Activated T-helper 17 cell treated with anti-CD3 and anti-CD28 coated beads, Interleukin-2, amount 50 U/mL, for 72 hours (primary cell): ENCODE measurements around the gene AMDHD2. TPM values are rescaled to one million over a fixed set of nuclear protein-coding genes. Genes with fewer than 3 reads are reported as not detected.
A peak's percentile ranks its signal among the peaks of the same experiment; 100 is the strongest.
"Not testable (repeated sequence)": the region's sequence is repeated elsewhere in the genome, so short reads cannot be mapped to it uniquely, and the experiment has no call there.

Source experiments
- ATAC-seq: fragments of 150-1000 bp; cut with Tn5 transposase; replicated peaks from 2 replicates; pipeline ENCODE4 v1.10.0; 2021; ENCODE audit warnings: mild to moderate bottlenecking, moderate library complexity
- H3K27ac Mint-ChIP-seq: one replicate; pipeline ENCODE4 v1.8.0; 2022; ENCODE audit warnings: mixed read lengths
- H3K27me3 Mint-ChIP-seq: one replicate; pipeline ENCODE4 v1.8.0; 2022; ENCODE audit warnings: mixed read lengths
- H3K36me3 Mint-ChIP-seq: one replicate; pipeline ENCODE4 v1.8.0; 2022; ENCODE audit warnings: low read depth, mild to moderate bottlenecking, mixed read lengths
- H3K4me1 Mint-ChIP-seq: one replicate; pipeline ENCODE4 v1.8.0; 2022; ENCODE audit warnings: mixed read lengths
- H3K4me3 Mint-ChIP-seq: one replicate; pipeline ENCODE4 v1.8.0; 2022; ENCODE audit warnings: mild to moderate bottlenecking, mixed read lengths
- H3K9me3 Mint-ChIP-seq: one replicate; pipeline ENCODE4 v1.8.0; 2022; ENCODE audit warnings: mixed read lengths
- total RNA-seq, 2 donors: library from RNA; stranded (reverse); gene quantifications; one replicate each; pipeline ENCODE4 v1.2.3, GENCODE V29; 2022

The AMDHD2 gene
- total RNA-seq, 2 donors from 2014 or later, result 39.6 to 54.5 TPM

DNA sequence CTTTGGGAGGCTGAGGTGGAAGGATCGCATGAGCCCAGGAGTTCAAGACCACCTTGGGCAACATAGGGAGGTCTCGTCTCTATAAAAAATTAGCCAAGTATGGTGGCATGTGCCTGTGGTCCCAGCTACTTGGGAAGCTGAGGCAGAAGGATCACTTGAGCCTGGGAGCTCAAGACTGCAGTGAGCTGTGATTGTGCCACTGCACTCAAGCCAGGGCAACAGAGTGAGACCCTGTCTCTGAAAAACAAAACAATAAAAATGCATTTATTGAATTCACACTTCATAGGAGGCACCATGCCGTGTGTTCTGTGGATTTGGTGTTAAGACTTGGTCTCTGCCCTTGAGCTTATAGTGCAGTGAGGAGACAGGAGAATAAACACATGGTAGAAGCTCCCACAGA, 42.8 kb upstream of the AMDHD2 start:
- no peak for ATAC-seq
- no peak overlapping the region for H3K4me3 Mint-ChIP-seq
- peaks cover 17% of the 10 kb centered on the region for H3K4me1 Mint-ChIP-seq
- no peaks in the 10 kb centered on the region for H3K27me3 Mint-ChIP-seq
- H3K9me3 Mint-ChIP-seq, result no peaks in the 10 kb centered on the region
- no peaks in the 10 kb centered on the region for H3K36me3 Mint-ChIP-seq
- no peak overlapping the region for H3K27ac Mint-ChIP-seq

DNA sequence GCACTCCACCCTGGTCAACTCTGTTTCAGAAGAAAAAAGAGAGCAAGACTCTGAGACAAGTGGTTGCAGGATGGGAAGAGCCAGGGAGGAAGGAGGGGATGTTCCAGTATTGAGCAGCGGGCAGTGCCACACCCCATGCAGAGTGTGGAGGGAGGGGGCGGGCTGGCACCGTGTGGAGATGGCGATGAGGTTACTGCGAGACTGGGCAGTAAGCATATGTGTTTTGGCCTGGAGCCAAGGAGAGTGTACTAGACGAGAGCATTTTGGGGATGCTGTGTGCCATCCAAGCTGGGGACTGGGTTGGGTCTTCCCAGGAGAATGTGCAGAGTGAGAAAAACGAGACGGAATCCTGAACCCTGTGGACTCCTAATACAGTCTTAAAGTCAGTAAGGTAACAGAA, 41.9 kb upstream of the AMDHD2 start:
- H3K27ac Mint-ChIP-seq, result no peak overlapping the region
- ATAC-seq, result no peak
- no peak overlapping the region for H3K4me3 Mint-ChIP-seq
- H3K4me1 Mint-ChIP-seq, result peaks cover 17% of the 10 kb centered on the region
- H3K36me3 Mint-ChIP-seq, result no peaks in the 10 kb centered on the region
- no peaks in the 10 kb centered on the region for H3K9me3 Mint-ChIP-seq
- no peaks in the 10 kb centered on the region for H3K27me3 Mint-ChIP-seq

DNA sequence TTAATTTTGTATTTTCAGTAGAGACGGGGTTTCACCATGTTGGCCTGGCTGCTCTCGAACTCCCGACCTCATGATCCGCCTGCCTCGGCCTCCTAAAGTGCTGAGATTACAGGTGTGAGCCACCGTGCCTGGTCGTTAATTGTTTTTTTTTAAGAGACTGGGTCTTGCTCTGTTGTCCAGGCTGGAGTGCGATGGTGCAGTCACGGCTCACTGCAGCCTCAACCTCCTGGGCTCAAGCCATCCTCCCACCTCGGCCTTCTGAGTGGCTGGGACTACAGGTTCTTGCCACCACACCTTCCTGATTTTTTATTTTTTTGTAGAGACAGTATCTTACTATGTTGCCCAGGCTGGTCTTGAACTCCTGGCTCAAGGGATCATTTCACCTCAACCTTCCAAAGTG, 40.2 kb upstream of the AMDHD2 start:
- peaks cover 22% of the 10 kb centered on the region for H3K4me1 Mint-ChIP-seq
- not testable (repeated sequence) for H3K4me3 Mint-ChIP-seq, H3K27me3 Mint-ChIP-seq, H3K27ac Mint-ChIP-seq, ATAC-seq, H3K36me3 Mint-ChIP-seq, H3K9me3 Mint-ChIP-seq

DNA sequence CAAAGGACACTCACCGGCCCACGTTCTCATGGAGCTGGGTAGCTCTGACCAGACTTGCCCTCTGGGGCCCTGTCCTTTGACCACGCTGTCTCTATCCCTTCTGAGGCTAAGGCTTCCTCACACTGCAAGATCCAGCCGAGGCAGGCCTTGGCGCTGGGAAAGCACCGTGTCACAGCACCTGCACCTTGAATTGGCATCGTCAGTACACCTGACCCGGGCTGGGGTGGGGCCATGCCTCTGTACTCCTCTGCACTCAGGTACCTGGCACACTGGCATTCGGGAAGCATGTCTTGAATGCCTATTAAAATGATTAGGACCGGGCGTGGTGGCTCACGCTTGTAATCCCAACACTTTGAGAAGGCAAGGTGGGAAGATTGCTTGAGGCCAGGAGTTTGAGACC, 39.2 kb upstream of the AMDHD2 start:
- Mint-ChIP-seq H3K4me3 (no peak overlapping the region), H3K4me1 (peaks cover 22% of the 10 kb centered on the region), H3K27me3 (no peaks in the 10 kb centered on the region), H3K36me3 (no peaks in the 10 kb centered on the region), H3K9me3 (no peaks in the 10 kb centered on the region), H3K27ac (no peak overlapping the region)
- ATAC-seq, result no peak

DNA sequence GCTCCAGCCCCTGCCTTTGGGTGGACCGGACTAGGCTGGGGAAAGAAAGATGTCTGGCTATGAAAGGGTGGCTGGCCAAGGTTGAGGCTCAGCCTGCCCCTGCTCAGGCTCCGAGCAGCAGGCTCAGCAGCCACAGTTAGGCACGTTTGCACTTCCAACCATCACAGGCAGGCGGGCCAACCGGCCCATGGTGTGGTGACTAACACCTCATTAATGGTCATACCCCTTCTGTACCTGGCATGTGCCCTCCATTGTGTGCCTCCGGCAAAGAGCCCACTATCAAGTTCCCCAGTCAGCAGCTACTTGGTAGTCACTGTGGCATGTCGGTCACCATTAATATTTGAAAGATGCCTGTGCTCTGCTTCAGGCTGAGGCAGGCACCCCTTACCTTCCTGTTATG, 38.5 kb upstream of the AMDHD2 start:
- Mint-ChIP-seq H3K4me1 (peaks cover 16% of the 10 kb centered on the region), H3K4me3 (no peak overlapping the region), H3K27ac (peak overlapping the region; percentile 39), H3K36me3 (no peaks in the 10 kb centered on the region), H3K9me3 (no peaks in the 10 kb centered on the region), H3K27me3 (no peaks in the 10 kb centered on the region)
- no peak for ATAC-seq

DNA sequence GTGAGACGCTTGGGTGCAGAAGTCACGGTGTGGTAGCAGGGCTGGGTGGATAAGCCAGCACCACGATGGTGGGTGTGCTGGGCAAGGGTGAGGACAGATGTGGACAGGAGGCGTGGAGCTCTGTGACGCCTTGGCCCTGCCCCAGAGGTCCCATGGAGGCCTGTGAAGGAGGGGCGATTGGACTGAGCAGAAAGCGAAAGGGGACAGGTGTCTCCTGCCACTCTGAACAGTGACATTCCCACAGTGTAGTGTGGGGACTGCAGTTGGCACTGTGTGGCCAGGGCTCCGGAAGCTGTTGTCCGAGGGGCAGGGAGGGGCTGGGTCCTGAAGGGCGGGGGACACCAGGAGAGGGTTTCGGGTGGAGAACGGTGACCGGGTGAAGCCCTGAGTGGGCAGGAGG, 37.9 kb upstream of the AMDHD2 start:
- no peak for ATAC-seq
- Mint-ChIP-seq H3K9me3 (no peaks in the 10 kb centered on the region), H3K36me3 (no peaks in the 10 kb centered on the region), H3K27me3 (no peaks in the 10 kb centered on the region), H3K4me3 (no peak overlapping the region), H3K27ac (peak overlapping the region; percentile 39), H3K4me1 (peaks cover 19% of the 10 kb centered on the region)

DNA sequence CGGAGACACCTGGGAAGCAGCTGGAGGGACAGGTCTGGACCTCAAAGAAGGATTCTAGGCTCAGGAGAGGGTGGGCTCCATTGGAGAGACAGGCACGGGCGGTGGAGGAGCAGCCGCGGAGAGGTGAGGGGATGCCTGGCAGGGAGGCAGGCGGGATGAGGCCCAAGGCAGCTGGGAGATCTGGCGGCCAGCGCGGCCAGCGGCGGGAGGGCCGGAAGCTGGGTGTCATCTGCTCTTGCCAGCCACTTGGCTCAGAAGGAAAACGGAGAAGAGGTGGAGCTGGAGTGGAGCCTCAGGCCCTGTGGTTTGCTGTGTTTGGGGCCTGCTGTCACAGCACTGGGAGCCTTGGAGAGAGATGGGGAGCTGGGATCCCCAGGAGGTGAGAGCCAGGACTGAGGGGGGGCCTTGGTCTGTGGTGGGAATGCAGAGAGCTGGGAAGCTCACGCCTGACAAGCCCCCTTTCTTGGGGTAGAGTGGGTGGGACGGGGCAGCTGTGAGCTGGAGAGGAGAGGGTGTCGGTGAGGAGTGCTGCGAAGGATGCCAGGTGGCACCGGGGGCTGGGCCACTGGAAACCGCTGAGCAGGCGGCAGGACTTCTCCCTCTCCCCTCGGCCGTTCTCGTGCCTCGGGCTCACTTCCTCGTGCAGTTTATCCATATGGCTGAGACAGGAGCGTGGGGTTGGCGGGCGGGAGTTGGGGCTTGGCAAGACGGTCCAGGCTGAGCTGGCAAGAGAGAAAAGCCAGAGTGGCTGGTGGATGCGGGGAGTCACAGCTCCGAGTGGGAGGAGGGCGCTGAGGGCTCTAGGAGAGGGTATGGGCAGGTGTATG, 37.2 kb upstream of the AMDHD2 start:
- Mint-ChIP-seq H3K36me3 (no peaks in the 10 kb centered on the region), H3K4me3 (no peak overlapping the region), H3K4me1 (peaks cover 18% of the 10 kb centered on the region), H3K27me3 (no peaks in the 10 kb centered on the region), H3K9me3 (no peaks in the 10 kb centered on the region), H3K27ac (no peak overlapping the region)
- no peak for ATAC-seq

DNA sequence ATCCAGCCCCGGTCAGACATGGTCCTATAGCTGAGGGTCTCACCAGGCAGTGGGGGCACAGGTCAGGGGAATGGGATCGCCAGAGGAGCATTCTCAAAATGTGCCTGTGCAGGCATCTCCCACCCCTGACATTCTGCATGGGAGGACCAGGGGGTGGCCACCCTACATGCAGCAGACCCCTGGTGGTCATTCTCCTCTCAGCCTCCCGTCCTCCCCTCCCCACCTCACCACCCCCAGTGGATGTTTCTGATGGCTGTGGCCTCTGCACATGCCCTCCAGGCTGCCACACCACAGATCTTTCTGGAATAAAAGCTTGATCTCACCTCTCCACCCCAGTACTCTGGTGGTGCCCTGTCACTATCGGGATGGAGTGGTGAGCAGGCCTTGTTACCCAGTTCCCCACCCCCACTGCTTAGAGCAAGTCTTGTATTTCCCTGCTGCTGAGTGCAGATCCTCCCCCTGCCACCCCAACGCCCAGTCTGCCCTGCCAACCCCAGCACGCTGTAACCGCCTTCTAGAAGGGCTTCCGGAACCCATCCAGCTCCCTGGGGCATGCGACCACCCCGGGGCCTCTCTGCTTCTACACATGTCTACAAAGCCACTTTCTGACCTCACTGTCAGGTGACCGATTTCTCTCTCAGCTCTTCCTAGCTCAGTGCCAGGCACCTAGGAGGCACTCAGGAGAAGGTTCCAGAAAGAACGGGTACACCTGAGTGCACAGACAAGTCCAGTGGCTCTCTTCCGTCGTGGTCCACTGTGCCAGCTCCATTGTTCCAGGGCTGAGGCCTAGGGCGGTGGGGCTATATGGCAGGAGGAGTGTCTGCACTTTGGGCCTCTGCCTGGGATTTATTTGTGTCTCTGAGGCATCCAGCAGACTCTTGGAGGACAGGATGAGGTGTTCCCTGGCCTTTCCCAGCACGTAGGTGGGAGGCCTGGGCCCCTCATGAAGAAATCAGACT, 36.0 kb upstream of the AMDHD2 start:
- Mint-ChIP-seq H3K9me3 (no peaks in the 10 kb centered on the region), H3K36me3 (no peaks in the 10 kb centered on the region), H3K4me3 (no peak overlapping the region), H3K27ac (peak overlapping the region; percentile 80), H3K27me3 (no peaks in the 10 kb centered on the region), H3K4me1 (peaks cover 17% of the 10 kb centered on the region)
- no peak for ATAC-seq

DNA sequence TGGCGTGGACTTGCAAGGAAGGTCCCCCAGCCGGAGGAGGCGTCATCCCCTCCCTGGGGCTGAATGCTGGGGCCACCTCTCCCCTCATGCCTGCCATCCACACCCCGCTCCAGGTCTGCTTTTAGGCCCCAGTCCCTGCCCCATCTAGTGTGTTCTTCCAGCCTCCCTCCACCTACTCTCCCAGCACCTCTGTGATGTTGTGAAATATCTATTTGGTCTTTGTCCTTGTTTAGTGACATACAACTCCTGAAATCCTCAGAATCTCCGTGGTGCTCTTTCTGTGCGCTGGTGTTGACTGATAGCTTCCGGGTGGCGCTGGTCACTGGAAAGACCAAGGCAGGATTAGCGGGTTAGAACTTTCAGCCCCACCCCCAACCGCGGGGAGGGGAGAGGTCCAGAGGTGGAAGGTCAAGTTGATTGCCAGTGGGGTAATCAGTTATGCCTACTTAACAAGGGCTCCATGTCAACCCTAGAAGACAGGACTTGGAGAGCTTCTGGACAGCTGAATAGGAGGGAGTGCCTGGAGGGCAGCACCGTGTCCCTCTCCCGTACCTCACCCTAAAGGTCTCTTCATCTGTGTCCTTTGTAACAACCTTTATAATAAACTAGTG, 35.2 kb upstream of the AMDHD2 start:
- Mint-ChIP-seq H3K27me3 (no peaks in the 10 kb centered on the region), H3K36me3 (no peaks in the 10 kb centered on the region), H3K27ac (peak overlapping the region; percentile 80), H3K9me3 (no peaks in the 10 kb centered on the region), H3K4me1 (peaks cover 17% of the 10 kb centered on the region), H3K4me3 (no peak overlapping the region)
- no peak for ATAC-seq

DNA sequence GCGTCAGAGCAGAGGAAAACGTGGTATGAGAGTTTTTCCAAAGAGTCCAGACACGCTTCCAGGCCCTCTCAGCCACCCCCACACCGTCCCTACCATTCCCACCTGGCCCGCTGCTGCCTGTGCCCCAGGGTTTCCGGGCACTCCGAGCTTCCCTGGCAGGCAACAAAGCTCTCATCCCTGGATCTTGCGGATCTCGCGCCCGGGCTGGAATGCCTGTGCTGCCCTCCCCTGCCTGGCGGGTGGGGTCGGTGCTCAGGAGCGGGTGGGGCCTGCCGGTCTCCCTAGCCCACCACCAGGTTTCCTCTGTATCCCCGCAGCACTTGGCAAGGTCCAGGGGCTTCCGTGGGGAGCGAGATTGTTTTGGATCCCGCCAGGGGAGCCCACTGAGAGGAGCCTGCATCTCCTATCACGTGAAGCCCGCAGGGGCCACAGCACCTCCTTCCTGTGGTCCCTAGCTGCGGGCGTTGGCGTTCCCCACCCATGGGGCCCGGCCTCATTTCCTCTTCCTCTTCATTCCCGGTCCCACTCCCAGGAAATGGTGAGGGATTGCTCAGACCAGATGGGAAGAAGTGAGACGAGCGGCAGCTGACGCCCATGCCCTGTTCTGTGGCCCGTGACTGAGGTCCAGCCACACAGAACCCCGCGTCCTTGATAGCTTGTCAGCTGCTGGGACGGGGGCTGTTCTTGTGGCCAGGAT, 34.2 kb upstream of the AMDHD2 start:
- no peaks in the 10 kb centered on the region for H3K9me3 Mint-ChIP-seq
- H3K27me3 Mint-ChIP-seq, result no peaks in the 10 kb centered on the region
- no peak overlapping the region for H3K4me3 Mint-ChIP-seq
- H3K4me1 Mint-ChIP-seq, result peaks cover 17% of the 10 kb centered on the region
- H3K27ac Mint-ChIP-seq, result no peak overlapping the region
- no peak for ATAC-seq
- no peaks in the 10 kb centered on the region for H3K36me3 Mint-ChIP-seq

DNA sequence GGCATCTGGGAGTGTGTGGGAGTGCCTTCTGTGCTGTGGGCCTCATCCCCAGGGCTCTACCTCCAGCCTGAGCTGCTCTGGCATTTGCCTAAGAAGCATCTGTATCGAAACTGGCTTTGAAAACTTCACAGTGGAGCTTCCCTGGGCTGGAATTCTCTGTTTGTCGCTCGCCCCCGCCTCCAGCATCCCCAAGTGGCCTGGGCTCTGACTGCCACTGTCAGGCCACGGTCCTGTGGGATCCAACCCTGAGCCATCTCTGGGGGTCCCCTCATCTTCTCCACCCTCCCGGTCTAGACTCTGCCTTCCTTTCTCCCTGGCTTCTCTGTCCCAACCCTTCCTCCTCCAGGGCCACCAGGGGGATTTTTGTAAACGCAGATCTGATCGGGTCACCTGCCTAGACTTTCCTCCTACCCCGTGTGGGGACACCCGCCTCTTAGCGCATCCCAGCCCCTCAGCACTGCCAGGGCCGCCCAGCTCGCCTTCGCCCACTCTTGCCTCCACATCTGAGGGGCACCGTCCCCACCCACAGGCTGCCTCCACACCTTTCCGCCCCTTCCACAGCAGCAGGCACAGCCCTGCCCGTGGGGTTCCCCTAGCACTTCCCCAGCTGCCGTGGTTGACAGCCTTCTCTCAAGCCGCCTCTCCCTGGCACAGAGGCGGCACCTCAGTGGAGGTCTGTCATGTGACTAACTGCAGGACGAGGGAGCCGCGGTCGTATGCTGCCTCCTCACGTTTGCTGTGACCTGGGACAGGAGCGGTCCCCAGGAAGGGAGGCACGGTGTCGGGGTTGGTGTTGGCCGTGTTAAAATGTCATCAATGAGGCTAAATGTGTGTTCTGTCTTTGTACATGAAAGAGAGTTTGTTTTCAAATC, 33.3 kb upstream of the AMDHD2 start:
- no peaks in the 10 kb centered on the region for H3K9me3 Mint-ChIP-seq

DNA sequence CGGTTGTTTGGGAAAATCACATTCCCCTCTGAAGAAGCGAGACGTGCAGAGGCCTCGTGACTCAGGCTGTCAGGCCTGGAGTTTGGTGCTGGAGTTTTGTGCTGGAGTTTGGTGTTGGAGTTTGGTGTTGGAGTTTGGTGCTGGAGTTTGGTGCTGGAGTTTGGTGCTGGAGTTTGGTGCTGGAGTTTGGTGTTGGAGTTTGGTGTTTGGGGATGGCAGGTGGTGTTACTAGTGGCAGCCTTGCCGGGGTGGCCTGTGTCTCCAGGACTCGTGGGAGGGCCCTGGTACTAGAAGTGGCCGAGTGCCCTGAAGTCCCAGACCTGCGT, 32.7 kb upstream of the AMDHD2 start:
- Mint-ChIP-seq H3K27me3 (no peaks in the 10 kb centered on the region), H3K36me3 (no peaks in the 10 kb centered on the region), H3K4me1 (peaks cover 17% of the 10 kb centered on the region), H3K4me3 (peak overlapping the region; percentile 76), H3K9me3 (no peaks in the 10 kb centered on the region), H3K27ac (peak overlapping the region; percentile 89)
- ATAC-seq, result no peak

More for the DNA sequence above, 33.3 kb upstream of the AMDHD2 start:
- H3K36me3 Mint-ChIP-seq, result no peaks in the 10 kb centered on the region
- peak overlapping the region; percentile 76 for H3K4me3 Mint-ChIP-seq
- no peaks in the 10 kb centered on the region for H3K27me3 Mint-ChIP-seq
- peaks cover 17% of the 10 kb centered on the region for H3K4me1 Mint-ChIP-seq
- H3K27ac Mint-ChIP-seq, result peak overlapping the region; percentile 89
- peak; percentile 99 for ATAC-seq

DNA sequence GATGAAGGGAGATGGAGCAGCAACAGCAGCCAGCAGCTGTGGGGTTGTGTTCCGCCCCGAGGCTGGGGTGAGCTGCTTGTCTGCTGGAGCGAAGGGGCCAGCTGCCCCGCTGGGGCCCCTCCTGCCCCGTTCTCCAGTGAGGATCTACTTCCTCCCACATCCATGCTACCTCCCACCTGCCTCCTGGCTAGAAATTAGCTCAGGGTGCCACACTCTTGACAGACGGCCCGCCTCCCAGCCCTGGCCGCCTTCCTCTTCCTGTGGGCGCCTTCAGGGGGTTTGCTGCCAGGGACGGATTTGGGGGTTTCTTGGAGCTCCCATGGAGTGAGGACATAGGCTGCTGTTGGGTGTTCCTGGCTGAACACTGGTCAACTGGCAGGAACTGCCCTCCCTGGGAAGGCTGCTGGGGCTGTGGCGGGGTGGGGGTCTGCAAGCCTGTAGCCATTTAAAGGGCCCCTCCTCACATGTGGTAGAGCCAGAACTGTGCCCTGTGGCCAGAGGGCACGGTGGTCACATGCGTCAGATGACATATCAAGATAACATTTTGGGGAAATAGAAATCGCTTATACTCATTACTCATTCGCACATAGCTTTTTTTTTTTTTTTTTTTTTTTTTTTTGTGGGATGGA, 32.2 kb upstream of the AMDHD2 start:
- Mint-ChIP-seq H3K36me3 (no peaks in the 10 kb centered on the region), H3K27me3 (no peaks in the 10 kb centered on the region), H3K4me3 (peak overlapping the region; percentile 76), H3K4me1 (peaks cover 17% of the 10 kb centered on the region), H3K9me3 (no peaks in the 10 kb centered on the region), H3K27ac (no peak overlapping the region)
- ATAC-seq, result no peak
